ENCODE data around the gene CFAP92.

CFAP92 gene

DNA sequence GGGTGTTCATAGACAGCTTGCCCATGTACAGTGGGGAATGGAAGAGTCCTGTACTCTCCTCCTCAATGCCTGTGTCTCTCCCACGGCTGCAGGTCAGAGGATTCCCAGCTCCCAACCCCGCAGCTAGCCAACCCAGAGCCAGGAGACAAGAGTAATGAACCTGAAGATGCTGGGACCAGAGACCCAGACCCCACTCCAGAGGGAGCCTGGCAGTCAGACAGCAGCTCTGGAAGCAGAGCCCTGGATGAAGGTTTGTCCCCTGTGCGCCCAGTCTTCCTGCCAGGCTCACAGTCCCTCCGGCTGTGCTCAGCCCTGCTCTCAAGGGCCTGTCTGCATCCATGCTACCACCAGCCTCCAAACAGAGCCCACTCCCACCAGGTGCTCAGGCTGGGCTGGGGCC, 36.7 kb upstream of the CFAP92 start:
- TF ChIP-seq, protein P1, sequence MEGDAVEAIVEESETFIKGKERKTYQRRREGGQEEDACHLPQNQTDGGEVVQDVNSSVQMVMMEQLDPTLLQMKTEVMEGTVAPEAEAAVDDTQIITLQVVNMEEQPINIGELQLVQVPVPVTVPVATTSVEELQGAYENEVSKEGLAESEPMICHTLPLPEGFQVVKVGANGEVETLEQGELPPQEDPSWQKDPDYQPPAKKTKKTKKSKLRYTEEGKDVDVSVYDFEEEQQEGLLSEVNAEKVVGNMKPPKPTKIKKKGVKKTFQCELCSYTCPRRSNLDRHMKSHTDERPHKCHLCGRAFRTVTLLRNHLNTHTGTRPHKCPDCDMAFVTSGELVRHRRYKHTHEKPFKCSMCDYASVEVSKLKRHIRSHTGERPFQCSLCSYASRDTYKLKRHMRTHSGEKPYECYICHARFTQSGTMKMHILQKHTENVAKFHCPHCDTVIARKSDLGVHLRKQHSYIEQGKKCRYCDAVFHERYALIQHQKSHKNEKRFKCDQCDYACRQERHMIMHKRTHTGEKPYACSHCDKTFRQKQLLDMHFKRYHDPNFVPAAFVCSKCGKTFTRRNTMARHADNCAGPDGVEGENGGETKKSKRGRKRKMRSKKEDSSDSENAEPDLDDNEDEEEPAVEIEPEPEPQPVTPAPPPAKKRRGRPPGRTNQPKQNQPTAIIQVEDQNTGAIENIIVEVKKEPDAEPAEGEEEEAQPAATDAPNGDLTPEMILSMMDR (IDR thresholded peaks at IDR 0.05), result no peak

DNA sequence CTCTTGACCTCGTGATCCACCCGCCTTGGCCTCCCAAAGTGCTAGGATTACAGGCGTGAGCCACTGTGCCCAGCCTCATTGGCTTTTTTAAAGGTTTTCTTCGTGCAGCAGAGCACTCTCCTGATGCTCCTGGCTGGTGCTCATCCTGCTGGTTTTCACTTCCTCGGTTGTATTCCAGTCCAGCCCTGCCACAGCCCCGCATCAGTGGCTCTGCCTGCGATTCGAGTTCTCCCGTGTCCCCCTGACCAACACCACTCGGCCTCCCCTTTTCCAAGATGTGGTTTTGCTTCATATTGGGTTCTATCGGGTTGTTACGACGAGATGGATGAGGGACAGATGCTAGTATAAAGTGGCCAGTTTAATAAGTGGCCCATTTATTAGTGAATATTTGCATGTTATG, 35.0 kb upstream of the CFAP92 start:
- TF ChIP-seq, protein P1 (IDR thresholded peaks at IDR 0.05), result no peak

DNA sequence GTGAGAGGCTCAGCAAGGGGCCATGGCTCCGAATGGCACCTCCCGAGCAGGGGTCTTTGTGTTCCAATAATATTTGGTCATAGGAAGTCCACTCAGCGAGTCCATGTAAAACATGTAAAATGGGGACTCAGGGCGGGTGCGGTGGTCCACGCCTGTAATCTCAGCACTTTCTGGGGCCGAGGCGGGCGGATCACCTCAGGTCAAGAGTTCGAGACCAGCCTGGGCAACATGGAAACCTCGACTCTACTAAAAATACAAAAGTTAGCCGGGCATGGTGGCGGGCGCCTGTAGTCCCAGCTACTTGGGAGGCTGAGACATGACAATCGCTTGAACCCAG, 33.6 kb upstream of the CFAP92 start:
- TF ChIP-seq, protein P1 (IDR thresholded peaks at IDR 0.05), result no peak

DNA sequence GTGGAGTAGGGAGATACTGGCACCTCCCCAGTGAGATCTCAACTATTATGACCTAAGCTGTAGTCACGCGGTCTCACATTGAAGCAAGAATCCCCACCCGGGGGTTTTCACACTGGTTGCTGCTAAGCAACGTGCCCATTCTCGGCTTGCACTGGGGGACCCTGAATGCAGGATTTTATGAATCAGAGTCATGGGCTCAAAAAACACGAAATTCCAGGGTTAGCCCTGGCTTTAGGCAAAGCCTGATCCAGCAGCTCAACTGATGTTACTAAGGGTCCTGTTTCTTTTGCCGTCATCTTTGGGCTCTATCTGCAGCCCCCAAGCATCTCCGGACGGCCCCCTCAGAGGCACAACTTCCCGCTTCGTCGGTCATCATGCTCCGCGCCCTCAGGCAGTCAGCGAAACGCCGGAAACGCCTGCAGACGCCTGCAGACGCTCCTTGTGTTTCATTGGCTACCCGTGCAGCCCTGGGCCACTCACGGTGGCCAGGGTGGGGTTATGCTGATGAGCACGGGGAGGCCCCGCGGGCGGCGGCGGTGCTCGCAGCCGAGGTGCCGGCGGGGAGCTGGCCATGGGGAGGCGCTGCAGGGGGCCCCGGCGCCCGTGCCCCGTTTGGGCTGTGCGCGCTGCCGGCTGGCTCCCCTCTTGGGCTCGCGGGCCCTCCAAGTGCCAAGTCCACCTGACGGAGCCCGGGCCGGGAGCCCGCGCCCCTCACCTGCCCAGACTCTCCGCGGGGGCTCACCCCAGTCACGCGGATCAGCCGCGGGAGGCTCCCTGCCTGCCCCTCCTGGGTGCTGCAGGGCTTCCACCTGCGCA, 33.1 kb upstream of the CFAP92 start:
- TF ChIP-seq, protein P1 (IDR thresholded peaks at IDR 0.05), result peak; percentile 41

DNA sequence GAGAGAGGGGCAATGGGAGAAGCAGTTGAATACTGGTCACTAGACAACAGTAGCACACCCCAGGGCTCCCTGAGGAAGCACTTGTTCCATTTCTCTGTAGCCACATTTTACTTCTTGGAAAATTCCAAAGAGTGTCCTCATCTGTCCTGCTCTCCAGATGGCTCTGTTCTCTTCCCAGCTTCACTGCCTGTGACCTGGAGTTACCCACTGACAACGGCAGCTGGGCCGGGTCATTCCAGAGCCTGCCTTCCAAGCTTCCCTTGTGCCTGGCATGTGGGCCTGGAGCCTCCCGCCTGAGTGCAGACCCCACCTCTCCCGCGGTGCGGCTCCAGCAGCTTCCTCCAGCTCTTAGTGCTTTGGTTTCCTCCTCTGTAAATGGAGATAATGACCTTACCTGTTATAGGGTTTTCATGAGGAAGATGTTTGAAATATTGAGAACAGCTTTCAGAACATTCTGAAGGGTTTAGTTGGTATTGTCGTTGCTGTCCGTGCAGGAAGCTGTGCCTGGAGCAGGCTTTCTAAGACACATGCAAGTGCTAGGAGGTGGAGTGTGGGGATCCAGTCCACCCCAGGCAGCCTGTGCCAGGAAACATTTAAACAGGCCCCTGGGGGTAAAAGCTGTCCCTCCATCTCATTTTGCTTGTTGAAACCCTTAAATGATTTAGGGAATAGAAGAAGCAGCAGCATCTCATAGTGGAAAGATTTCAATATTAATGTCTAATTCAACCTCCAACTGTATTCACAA, 32.0 kb upstream of the CFAP92 start:
- TF ChIP-seq, protein P1 (IDR thresholded peaks at IDR 0.05), result no peak

DNA sequence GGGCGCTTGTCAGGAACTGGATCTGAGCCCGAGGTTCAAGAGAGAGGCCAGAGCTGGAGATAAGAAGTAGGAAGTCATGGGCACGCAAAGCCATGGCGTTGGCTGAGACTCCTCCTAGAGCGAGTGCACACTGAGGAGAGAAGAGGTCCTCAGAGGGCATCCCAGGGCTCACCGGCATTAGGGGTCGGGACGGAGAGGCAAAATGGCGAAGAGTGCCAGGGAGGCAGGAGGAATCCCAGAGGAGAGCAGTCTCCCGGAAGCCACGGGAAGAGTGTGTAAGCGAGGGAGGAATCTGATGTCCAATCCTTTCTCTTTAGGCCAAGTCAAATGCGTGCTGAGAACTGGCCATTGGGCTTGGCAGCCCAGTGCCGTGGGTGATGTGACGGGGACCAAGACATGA, 31.2 kb upstream of the CFAP92 start:
- TF ChIP-seq, protein P1 (IDR thresholded peaks at IDR 0.05), result no peak

DNA sequence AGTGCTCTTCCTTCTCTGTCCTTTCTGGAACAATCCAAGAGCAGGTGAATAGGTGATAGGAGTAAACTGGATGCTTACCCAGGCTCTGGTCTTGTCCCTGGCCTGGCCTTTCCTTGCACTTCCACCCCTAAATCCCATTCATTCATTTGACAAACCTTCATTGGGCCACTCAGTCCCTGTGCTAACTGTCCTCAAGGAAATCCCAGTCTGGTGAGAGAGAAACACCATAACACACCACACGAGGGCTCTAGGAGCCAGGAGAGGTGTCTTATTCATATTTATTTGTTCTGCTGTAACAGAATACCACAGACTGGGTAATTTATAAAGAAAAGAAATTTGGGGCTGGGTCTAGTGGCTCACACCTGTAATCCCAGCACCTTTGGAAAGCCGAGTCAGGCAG, 30.0 kb upstream of the CFAP92 start:
- TF ChIP-seq, protein P1 (IDR thresholded peaks at IDR 0.05), result peak; percentile 41; the same call in 1 of the 2 replicates
